ENCODE measurements around the gene DGCR2.
A peak's percentile ranks its signal among the peaks of the same experiment; 100 is the strongest.

The DGCR2 gene

GRCh38 chr22:19146215-19146968, 24.2 kb upstream of the DGCR2 start:
- Histone ChIP-seq H3K4me1 (peaks cover 13% of the 10 kb centered on the region), H3K27me3 (peaks cover 41% of the 10 kb centered on the region), H3K9ac (no peak overlapping the region)

DNA sequence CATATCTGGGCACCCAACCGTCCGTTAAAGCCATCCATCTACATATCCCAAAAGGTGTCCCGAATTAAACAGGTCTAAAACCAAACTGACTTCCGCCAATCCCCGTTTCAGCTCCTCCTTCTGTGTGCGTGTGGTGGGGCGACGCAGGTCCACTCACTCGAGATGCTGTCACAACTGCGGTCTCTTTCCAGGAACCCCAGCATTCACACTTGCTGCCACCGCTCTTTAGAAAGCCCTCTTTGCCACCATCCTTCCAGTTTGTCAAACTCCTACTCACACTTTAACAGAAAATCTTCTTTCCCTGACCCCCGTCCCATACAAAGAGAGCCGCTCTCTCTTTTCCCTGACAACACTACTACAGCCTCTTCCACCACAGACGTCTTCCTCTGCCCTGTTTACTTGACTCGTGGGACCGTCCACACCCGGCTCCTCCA, 21.8 kb upstream of the DGCR2 start:
- H3K4me1 ChIP-seq = peaks cover 13% of the 10 kb centered on the region
- H3K27ac ChIP-seq = peak overlapping the region; percentile 84

More at GRCh38 chr22:19146215-19146968, 24.2 kb upstream of the DGCR2 start:
- Histone ChIP-seq H4K20me1 (peaks cover 24% of the 10 kb centered on the region), H3K9me3 (peaks cover 29% of the 10 kb centered on the region), H3K36me3 (peaks cover 17% of the 10 kb centered on the region), H3K4me2 (no peak overlapping the region), H3K27ac (no peak overlapping the region), H3K4me3 (no peak overlapping the region)
- no peak for TF ChIP-seq Cebpa-rat (IDR thresholded peaks at IDR 0.05)

DNA sequence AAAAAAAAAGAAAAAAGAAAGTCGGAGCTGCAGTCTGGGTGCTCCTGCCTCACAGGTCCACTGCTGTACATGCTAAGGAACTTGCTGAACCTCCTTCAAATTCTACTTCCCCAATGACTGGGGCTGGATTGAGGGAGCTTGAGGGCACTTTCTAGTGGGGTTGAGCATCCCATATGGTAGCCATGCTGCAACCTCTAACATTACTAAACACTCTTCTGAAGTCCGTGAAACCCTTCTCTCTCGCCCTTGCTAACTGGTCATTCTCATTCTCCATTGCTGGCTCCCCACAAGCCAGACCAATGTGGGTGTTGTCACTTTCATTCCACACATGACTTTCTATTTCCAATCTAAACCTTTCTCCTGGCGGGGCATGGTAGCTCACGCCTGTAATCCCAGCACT, 21.0 kb upstream of the DGCR2 start:
- no peak overlapping the region for H3K27ac ChIP-seq

More for the DNA sequence above, 21.8 kb upstream of the DGCR2 start:
- peaks cover 39% of the 10 kb centered on the region for H4K20me1 ChIP-seq
- peak overlapping the region; percentile 96 for H3K4me2 ChIP-seq
- peak overlapping the region; percentile 95 for H3K9ac ChIP-seq
- TF ChIP-seq Cebpa-rat (IDR thresholded peaks at IDR 0.05) = no peak
- H3K4me3 ChIP-seq = peak overlapping the region; percentile 97
- H3K36me3 ChIP-seq = peaks cover 41% of the 10 kb centered on the region
- peaks cover 17% of the 10 kb centered on the region for H3K27me3 ChIP-seq
- peaks cover 6% of the 10 kb centered on the region for H3K9me3 ChIP-seq

GRCh38 chr22:19142394-19142793, 20.2 kb upstream of the DGCR2 start:
- peaks cover 13% of the 10 kb centered on the region for H3K4me1 ChIP-seq
- H3K36me3 ChIP-seq = peaks cover 57% of the 10 kb centered on the region
- H4K20me1 ChIP-seq = peaks cover 49% of the 10 kb centered on the region
- H3K9me3 ChIP-seq = no peaks in the 10 kb centered on the region
- no peak overlapping the region for H3K27ac ChIP-seq
- H3K27me3 ChIP-seq = peaks cover under 1% of the 10 kb centered on the region; the same call in 1 of the 2 replicates
- TF ChIP-seq Cebpa-rat (IDR thresholded peaks at IDR 0.05) = no peak
- no peak overlapping the region for H3K4me3 ChIP-seq
- no peak overlapping the region for H3K4me2 ChIP-seq
- H3K9ac ChIP-seq = no peak overlapping the region

More for the DNA sequence above, 21.0 kb upstream of the DGCR2 start:
- Histone ChIP-seq H3K27me3 (peaks cover 9% of the 10 kb centered on the region; the same call in 1 of the 2 replicates), H3K9me3 (no peaks in the 10 kb centered on the region), H3K4me1 (peaks cover 13% of the 10 kb centered on the region), H4K20me1 (peaks cover 43% of the 10 kb centered on the region), H3K4me2 (peak overlapping the region; percentile 96), H3K9ac (peak overlapping the region; percentile 95), H3K36me3 (peaks cover 49% of the 10 kb centered on the region), H3K4me3 (peak overlapping the region; percentile 97)
- no peak for TF ChIP-seq Cebpa-rat (IDR thresholded peaks at IDR 0.05)

DNA sequence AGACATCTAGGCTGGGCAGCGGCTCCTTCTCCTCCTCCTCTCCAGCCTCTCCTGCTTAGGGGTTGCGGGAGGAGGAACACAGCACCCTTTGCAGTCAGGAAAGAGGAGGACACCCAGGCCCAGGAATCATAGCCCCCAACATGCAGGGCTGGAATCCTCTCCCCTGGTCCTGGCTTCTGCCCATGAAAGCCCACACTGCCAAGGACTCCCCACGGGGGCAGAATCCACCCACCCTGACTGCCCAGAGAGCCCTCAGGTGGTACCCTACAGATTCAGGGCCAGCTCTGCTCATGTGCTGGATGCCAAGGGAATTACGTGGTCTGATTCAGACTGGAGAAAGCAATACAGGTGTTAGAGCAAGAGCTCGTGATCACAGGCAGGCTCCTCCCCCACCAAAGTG, 17.8 kb upstream of the DGCR2 start:
- no peaks in the 10 kb centered on the region for H3K27me3 ChIP-seq
- H3K4me1 ChIP-seq = peaks cover 13% of the 10 kb centered on the region
- no peaks in the 10 kb centered on the region for H3K9me3 ChIP-seq
- H3K4me2 ChIP-seq = no peak overlapping the region
- H3K27ac ChIP-seq = no peak overlapping the region
- H4K20me1 ChIP-seq = peaks cover 58% of the 10 kb centered on the region
- H3K9ac ChIP-seq = no peak overlapping the region
- peaks cover 80% of the 10 kb centered on the region for H3K36me3 ChIP-seq
- no peak overlapping the region for H3K4me3 ChIP-seq
- no peak for TF ChIP-seq Cebpa-rat (IDR thresholded peaks at IDR 0.05)

DNA sequence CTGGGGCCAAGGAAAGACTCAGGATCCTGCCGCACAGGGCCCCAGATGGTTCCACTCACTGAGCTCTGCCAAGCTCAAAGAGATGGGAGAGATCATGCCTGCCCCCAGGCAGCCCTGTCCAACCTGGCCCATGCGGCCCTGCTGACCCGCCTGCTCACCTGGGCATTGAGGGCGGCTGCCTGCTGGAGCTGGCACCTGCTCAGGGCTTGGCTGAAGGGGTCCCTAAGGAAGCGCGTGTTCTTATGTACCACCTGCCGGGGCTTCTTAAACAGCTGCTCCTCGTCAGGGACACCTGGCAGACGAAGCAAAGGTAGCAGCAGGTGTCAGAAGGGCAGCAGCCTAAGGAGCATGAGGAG, 16.8 kb upstream of the DGCR2 start:
- H3K27me3 ChIP-seq = no peaks in the 10 kb centered on the region
- peaks cover 90% of the 10 kb centered on the region for H3K36me3 ChIP-seq
- H3K4me1 ChIP-seq = peaks cover 13% of the 10 kb centered on the region
- H3K4me2 ChIP-seq = no peak overlapping the region
- H3K27ac ChIP-seq = no peak overlapping the region
- no peak for TF ChIP-seq Cebpa-rat (IDR thresholded peaks at IDR 0.05)
- no peak overlapping the region for H3K9ac ChIP-seq
- H3K9me3 ChIP-seq = no peaks in the 10 kb centered on the region
- no peak overlapping the region for H3K4me3 ChIP-seq
- peaks cover 64% of the 10 kb centered on the region for H4K20me1 ChIP-seq

- Histone ChIP-seq H3K9ac (no peak overlapping the region), H3K4me1 (peaks cover 8% of the 10 kb centered on the region), H3K27me3 (no peaks in the 10 kb centered on the region), H4K20me1 (peaks cover 62% of the 10 kb centered on the region), H3K9me3 (no peaks in the 10 kb centered on the region), H3K4me2 (no peak overlapping the region), H3K27ac (no peak overlapping the region), H3K4me3 (no peak overlapping the region), H3K36me3 (peaks cover 96% of the 10 kb centered on the region)
- TF ChIP-seq Cebpa-rat (IDR thresholded peaks at IDR 0.05) = no peak
Observed at GRCh38 chr22:19138217-19139000, 16.2 kb upstream of the DGCR2 start.

DNA sequence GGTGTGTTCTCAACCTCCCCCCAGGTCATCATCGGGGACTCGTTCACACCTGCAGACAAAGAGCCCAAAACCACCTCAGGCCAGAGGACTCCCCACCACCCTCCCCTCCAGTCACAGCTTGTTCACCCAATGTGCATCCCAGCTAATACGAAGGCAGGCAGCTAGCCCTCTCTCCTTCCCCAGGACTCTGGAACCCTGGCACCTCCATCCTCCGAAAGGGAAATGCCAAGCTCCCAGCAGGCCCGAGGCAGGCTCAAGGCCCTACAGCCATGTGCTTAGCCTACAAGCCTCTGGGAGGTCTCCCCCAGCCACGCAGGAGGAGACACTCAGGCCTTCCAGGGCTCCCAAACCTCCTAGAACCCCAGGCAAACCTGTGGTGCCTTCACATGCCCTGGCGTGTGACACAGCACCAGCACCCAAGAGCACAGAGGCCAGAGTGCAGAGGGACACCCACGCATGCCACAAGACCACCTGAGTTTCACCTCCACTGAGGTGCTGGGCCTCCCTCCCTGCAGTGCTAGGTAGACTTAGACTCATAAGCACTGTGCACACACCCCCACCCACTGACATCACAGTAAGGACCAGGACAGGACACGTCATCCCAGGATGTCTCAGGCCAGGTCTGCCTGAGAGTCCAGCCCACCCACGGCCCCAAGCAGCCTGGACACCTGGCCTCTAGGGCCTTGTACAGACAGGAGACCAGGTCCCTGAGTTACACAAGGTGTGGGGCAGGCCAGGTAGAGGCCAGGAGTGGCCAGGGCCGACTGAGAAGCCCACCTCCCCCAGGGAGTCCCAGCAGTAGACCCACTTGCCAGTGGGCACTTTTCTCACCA, 15.4 kb upstream of the DGCR2 start:
- Histone ChIP-seq H3K36me3 (peaks cover 99% of the 10 kb centered on the region), H3K27ac (no peak overlapping the region), H3K4me1 (no peaks in the 10 kb centered on the region), H3K9ac (no peak overlapping the region), H3K4me2 (no peak overlapping the region), H3K4me3 (no peak overlapping the region), H3K9me3 (no peaks in the 10 kb centered on the region), H4K20me1 (peaks cover 62% of the 10 kb centered on the region), H3K27me3 (no peaks in the 10 kb centered on the region)
- TF ChIP-seq Cebpa-rat (IDR thresholded peaks at IDR 0.05) = no peak

GRCh38 chr22:19136915-19137314, 14.7 kb upstream of the DGCR2 start:
- Histone ChIP-seq H3K4me3 (no peak overlapping the region), H3K27ac (no peak overlapping the region), H3K9me3 (no peaks in the 10 kb centered on the region), H3K27me3 (no peaks in the 10 kb centered on the region), H3K36me3 (peaks cover 99% of the 10 kb centered on the region), H3K9ac (no peak overlapping the region), H3K4me1 (no peaks in the 10 kb centered on the region), H3K4me2 (no peak overlapping the region), H4K20me1 (peaks cover 57% of the 10 kb centered on the region)
- no peak for TF ChIP-seq Cebpa-rat (IDR thresholded peaks at IDR 0.05)
